ENCODE measurements around the gene DCAF11.
A peak's percentile ranks its signal among the peaks of the same experiment; 100 is the strongest.

DCAF11 gene
- 34.6 to 102 (median 78.3) reads per million in 18 experiments for total RNA-seq

DNA sequence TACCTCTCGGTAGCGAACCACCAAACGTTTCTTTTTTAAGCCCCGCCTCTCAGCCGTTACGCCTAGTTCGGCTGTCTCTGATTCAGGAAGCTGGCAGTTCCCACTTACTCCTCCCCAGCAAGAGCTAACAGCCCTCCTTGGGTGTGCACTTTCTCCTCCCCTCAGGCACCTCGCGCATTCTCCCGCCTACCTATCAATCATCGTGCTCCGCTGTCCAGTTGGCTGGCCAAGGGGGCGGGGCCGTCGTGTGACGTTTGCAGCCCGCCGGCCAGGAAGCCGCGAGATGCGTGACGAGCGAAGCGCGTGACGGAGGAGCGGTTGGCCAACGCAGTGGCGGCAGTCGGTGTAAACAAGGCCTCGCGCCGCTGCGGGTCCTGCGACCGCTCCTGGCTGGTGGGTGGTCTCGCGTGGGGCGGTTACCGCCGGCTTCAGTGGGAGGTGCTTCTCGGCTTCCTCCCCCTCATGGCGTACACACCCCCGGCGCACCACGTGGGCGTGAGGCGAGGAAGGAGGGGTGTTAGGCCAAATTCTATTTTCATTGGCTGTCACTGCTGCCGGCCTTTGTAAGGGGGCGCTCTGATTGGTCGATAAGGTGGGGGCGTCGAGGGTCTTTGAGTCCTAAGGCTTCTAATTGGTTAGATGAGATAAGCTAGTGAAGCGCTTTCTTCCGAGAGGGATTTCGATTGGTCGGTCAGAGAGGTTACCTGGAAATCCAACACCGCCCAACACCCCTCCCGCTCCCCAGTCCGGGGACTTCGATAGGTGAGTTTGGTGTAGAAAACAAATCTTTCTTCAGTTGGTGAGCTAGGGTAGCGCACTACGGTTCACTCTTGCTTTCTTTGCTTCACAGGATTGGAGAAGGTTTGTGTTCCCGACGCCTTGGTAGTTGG lies at the start of gene DCAF11, which contains the start of gene NRL:
Gene DCAF11, plus strand, starts transcription at position 246 of the 890 bp plus-strand sequence. CDS start 818 bp downstream, outside the sequence.
Gene NRL, minus strand, starts transcription at position 418 of the 890 bp plus-strand sequence. CDS start 32,101 bp downstream, outside the sequence.
- DNase-seq = peak; percentile 100

GRCh38 chr14:24064856-24065255 lies 49.7 kb upstream of the DCAF11 start:
- no peak for DNase-seq

- DNase-seq = no peak
Measured at GRCh38 chr14:24065408-24065807, 49.2 kb upstream of the DCAF11 start.

- no peak for DNase-seq
Measured at GRCh38 chr14:24066496-24067132, 48.0 kb upstream of the DCAF11 start.

GRCh38 chr14:24067133-24068082 lies 47.2 kb upstream of the DCAF11 start:
- DNase-seq = no peak

DNA sequence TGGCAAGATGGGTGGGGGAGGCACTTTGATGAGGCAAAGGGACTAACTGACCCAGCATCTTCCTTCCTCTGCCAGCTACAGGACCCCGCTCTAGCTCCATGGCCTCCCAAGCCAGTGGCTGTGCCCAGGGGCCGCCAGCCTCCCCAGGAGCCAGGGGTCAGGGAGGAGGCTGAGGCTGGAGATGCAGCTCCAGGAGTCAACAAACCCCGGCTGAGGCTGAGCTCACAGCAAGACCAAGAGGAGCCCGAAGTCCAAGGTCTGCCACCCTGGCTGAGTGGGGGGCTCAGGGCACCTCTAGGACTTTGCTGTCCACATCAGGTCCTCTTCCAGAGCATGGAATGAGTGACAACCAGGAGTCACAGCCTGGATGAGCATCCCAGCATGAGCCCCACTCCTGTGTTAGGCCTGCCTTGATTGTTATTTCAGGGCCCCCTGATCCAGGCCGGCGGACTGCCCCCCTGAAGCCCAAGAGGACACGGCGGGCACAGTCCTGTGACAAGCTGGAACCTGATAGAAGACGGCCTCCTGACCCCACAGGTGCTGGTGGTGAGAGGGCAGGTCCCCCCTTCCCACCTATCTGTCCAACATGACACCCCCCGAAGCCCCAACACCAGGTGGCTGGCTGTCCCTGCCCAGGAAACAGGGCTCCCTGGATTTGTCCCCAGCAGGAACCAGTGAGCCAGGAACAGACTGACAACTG lies 45.7 kb upstream of the DCAF11 start:
- DNase-seq = no peak

DNA sequence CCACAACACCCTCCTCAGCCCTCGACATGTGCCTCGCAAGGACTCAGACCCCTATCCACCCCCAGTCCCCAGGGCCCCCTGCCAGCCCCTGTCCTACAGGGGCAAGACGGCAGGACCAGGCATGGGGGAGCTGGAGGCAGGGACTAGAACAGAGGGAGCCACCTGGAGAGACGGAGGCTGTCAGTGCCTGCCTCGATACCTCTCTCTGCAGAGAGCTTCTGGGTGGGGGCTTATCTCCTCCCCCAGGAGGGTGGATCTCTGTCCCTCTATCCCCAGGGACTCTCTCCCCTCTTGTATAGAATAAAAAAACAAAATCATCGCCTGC lies 45.2 kb upstream of the DCAF11 start:
- no peak for DNase-seq

GRCh38 chr14:24070285-24071143 lies 44.1 kb upstream of the DCAF11 start:
- peak in 1 of 2 donors; percentile 14 for DNase-seq

DNA sequence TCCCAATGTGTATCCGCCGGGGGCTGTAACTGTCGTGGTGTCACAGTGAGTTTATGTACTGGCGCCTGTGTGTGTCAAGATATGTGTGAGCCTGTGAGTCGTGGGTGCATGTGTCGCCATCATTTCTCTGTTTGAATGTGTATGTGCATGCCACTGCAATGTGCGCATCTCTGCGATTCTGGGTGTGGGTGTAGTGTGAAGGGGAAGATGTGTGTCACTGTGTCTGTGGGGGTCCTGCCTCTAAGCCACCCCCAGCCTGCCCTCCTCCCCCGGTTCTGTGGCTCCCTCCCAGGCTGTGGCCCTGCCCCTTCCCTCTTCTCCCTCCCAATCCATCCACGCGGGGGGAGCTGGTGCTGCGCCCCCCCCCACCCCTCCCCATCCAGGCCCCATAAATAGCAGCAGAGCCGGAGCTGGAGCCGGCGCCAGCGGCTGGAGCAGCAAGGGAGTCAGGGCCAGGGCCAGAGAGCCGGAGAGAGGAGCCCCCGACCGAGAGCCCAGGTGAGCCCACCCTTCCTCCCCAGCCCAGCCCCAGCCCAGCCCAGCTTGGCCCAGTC lies 43.4 kb upstream of the DCAF11 start, which contains the start of gene CPNE6:
Gene CPNE6, plus strand, starts transcription at position 419 of the 554 bp plus-strand sequence. CDS start 1,375 bp downstream, outside the sequence.
- peak; percentile 9 to 47 for DNase-seq

DNA sequence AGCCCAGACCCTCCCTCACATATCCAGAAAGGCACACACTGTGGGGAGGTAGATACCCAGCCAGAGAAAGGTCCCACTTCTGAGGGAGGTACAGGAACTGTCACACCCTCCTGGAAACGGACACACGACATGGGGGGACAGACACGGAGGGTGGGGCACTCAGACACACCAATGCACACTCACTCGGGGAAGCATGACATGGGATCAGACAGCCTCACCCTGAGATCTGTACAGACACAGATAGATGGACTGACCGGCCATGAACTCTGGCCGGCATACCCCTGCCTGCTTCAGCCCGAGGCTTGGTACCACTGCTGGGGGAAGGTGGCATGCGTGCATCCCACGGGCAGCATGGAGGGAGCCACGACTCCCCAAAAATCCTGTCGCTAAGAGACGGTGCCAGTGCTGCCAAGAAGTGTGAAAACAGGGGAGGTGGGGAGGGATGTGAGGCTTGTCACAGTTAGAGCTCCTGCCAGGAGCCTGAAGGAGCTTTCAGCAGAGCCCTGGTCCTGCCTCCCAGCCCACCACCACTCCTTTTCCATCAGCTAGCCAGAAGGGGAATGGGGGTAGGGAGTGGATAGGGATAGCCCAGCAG lies 42.6 kb upstream of the DCAF11 start:
- DNase-seq = no peak

DNA sequence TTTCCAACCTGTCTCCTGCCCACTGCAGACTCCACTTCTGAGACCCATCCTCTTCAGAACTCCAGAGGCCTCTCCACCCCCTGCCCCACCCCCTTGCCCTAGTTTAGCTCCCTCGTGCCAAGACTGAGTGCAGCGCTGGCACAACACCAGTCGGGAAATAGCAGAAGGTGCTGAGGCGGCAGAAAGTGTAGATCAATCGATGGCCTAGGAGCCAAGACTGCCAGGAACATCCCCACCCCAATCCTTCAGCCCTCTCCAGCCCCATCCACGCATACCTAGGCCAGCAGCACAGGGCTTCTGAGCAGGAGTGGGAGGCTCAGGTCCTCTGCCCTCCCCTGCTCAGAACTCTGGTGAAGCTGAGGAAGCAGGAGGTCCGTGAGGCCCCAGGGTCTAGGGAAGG lies 42.1 kb upstream of the DCAF11 start:
- DNase-seq = no peak

DNA sequence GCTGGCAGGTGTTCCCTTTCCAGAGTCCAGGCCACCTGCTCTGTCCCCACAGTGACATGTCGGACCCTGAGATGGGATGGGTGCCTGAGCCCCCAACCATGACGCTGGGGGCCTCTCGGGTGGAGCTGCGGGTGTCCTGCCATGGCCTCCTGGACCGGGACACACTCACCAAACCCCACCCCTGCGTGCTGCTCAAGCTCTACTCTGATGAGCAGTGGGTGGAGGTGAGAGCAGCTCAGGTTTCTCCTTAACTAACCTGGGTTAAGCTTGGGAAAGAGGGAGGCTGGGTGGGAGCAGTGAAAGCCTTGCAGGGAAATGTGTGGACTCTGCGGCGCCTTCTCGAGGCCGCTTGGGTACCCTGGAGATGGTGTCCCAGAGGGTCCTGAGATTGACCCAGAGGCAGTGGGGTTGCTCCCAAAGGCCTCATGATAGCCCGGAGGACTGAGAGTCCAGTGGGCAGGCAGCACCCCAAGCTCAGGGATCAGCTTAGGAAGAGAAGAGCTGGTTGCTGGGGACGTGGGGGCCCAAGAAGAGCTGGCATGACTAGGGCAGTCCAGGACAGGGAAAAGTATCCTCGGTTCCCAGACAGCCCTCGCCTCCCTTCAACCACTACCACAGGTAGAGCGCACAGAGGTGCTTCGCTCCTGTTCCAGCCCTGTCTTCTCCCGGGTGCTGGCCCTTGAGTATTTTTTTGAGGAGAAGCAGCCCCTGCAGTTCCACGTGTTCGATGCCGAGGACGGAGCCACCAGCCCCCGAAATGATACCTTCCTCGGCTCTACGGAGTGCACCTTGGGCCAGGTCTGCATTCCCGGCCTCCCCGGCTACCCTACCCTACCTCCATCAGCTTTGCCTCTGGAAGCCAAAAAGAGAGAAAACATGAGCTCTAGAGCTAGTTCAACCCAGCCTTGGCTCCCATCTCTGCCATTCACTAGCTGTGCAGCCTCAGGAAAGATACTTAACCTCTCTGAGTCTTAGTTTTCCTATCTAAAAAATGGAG lies 41.4 kb upstream of the DCAF11 start:
- no peak for DNase-seq

GRCh38 chr14:24074625-24075484 lies 39.7 kb upstream of the DCAF11 start:
- peak in 1 of 2 donors; percentile 8 for DNase-seq

DNA sequence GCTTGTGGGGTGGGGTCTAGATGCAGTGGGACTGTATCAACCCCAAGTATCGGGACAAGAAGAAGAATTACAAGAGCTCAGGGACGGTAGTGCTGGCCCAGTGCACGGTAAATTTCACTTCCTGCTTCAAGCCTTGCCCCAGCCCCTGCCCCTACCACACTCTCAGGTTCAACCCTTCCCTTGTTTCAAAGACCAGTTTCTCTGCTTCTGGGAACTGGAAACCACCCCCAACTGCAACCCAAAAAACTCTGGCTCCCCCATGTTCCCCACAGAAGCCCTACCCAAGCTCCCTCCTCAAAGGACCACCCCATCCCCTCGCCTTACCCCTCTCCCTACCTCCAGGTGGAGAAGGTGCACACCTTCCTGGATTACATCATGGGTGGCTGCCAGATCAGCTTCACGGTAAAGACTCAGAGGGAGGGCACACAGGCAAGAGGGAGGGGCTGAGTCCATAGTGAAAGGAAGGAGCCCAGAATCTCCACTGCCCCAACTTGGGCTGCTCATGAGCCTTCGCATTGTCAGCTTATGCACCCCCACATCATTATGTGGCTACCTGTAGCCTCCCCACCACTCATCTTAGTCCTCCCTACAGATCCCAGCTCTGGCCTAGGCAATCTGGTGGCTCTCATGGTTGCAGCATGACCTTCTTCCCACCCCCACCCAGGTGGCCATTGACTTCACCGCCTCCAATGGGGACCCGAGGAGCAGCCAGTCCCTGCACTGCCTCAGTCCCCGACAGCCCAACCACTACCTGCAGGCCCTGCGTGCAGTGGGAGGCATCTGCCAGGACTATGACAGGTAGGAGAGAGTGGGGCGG lies 38.9 kb upstream of the DCAF11 start:
- DNase-seq = no peak

- no peak for DNase-seq
Measured at GRCh38 chr14:24076302-24076601, 38.3 kb upstream of the DCAF11 start.

DNA sequence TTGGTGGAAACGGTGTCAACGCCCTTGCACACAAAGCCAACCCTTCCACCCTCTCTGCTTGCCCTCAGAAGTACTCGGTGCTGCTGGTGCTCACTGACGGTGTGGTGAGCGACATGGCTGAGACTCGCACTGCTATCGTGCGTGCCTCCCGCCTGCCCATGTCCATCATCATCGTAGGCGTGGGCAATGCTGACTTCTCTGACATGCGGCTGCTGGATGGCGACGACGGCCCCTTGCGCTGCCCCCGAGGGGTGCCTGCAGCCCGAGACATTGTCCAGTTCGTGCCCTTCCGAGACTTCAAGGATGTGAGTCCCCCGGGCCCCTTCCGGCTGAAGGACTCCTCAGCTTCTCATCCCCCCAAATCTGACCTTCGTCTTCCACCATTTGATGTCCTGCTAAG lies 37.5 kb upstream of the DCAF11 start:
- no peak for DNase-seq

DNA sequence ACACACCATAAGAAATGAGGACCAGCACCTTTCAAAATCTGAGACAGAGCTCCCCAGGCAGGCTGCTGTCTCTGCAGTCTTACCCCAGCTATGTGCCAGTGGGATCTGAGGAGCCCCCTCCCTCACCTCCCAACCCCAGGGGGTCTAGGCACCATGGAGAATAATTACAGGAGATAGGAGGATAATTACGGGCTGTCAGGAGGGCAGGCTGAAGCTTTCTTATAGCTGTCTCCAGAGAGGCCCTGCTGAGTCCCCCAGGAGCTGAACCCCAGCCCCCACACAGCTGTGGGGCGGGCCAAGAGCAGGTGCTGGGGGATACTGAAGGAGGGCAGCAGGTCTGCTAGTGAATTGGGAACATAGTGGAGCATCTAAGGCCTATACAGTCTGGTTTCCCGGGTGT lies 36.4 kb upstream of the DCAF11 start:
- no peak for DNase-seq
